Psoas muscle (tissue), 8 donors: ENCODE results near the gene FMO3. TPM values are rescaled to one million over a fixed set of nuclear protein-coding genes. Genes with fewer than 3 reads are reported as not detected.

Experiments used
- ATAC-seq, 4 donors: fragments of 200-7000 bp; cut with Tn5 transposase; one replicate each; pipeline ENCODE4 v1.9.1; 2020; ENCODE audit warnings: moderate library complexity in 3 of 4, mild to moderate bottlenecking in 2 of 4
- DNase-seq, 2 donors: peaks; one replicate each; pipeline ENCODE4 v3.0.0-alpha.2; 2020
- H3K27ac ChIP-seq: fragments of 200-600 bp; one replicate; pipeline ENCODE4 v1.8.0; 2022
- H3K27me3 ChIP-seq, 3 donors: fragments of 200-600 bp in 1 of 3; one replicate each; pipeline versions ENCODE4 v1.6.1 to v1.8.0; 2013 to 2022; ENCODE audit warnings: low read length in 2 of 3, mild to moderate bottlenecking in 2 of 3, moderate library complexity in 1 of 3; ENCODE audit not compliant: insufficient read depth in 3 of 3
- H3K36me3 ChIP-seq, 2 donors: fragments of 200-600 bp in 1 of 2; one replicate each; pipeline versions ENCODE4 v1.6.1 to v1.8.0; 2013 to 2022; ENCODE audit warnings: low read depth in 1 of 2, mild to moderate bottlenecking in 1 of 2, moderate library complexity in 1 of 2; ENCODE audit not compliant: insufficient read depth in 1 of 2
- H3K4me1 ChIP-seq: fragments of 200-600 bp; one replicate; pipeline ENCODE4 v1.8.0; 2022
- H3K4me3 ChIP-seq: fragments of 200-600 bp; one replicate; pipeline ENCODE4 v1.8.0; 2022; ENCODE audit warnings: mild to moderate bottlenecking
- H3K9me3 ChIP-seq: fragments of 200-600 bp; one replicate; pipeline ENCODE4 v1.8.0; 2022
- WGBS, 3 donors: extraction: QIAGEN DNeasy Blood & Tissue Kit; methylation state at CpG; one replicate each; pipeline versions ENCODE4 v1.1.6 to v1.1.7; 2013; 5-methylcytosine and 5-hydroxymethylcytosine counted together
- intact Hi-C, 2 donors: fragments of 100-400 bp; cut with DNase I; formaldehyde crosslinking; loops; one replicate each; pipeline versions ENCODE4 v1.11.0 to v1.14.2; 2022
- polyA plus RNA-seq, 3 donors: library from polyadenylated mRNA; stranded (reverse); fragments of 200-250 nt; gene quantifications; one replicate each; pipeline ENCODE4 v1.2.3, GENCODE V29; 2013
- total RNA-seq, 4 donors: library from RNA; stranded (reverse); fragmentation: NEBNext Ultra II Directional in 2 of 4; extraction: Animal tissue kit (Norgen Biotek cat#: 25700) in 2 of 4; gene quantifications; one replicate each; pipeline versions ENCODE4 v1.2.1 to v1.2.4, GENCODE V29; 2021 to 2023
- TF ChIP-seq, protein P1 (sequence below): fragments of 200-600 bp; IDR thresholded peaks from one replicate; pipeline ENCODE4 v1.8.0; 2022; ENCODE audit warnings: antibody characterized with exemption
- donor health status: healthy with polysubstance abuse.
- donor health status: DM: no; HTN: no; CAD: no; lungs with moderate emphysema.
- donor health status: Bipolar disorder and iron deficiency.
- donor health status: healthy.
- donor health status: DM: yes; HTN: yes; CAD: no.
- donor health status: DM: no; HTN: no; CAD: no.
- donor health status: DM: no; HTN: no; CAD: no.
- donor health status: DM: yes; HTN: yes; CAD: no.

Gene FMO3
- total and polyA plus RNA-seq, 7 donors: 0.48 to 3.6 (median 1.4) TPM

DNA sequence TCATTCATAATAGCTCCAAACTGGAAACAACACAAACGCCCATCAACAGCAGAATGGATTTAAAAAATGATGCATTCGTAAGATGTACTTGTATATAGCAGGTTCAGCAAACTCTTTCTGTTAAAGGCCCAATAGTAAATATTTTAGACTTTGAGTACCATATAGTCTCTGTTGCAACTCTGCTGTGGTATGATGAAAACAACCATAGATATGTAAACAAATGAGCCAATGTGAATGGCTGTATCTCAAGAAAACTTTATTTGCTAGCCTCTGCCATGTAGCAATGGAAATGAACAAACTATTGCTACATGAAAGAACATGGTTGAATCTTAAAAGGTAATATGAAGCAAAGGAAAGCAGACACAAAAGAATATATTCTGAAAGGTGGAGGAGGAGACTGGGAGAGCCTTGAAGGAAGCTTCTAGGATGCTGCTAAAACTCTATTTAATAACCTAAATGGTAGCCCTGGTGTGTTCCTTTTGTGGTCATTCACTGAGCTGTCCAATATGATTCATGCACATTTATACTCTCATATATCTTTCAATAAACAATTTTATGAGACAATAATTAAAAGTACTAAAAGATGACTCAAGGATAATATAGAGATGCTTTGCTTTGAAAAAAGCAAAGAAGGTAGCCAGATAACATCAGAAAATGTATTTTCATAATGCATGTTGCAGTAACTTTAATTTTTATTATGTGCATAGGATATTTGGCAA is 29.1 kb upstream of the FMO3 start:
- Histone ChIP-seq H3K4me1 (no peaks in the 10 kb centered on the region), H3K4me3 (no peak overlapping the region), H3K9me3 (no peaks in the 10 kb centered on the region), H3K27me3 (no peaks in the 10 kb centered on the region), H3K27ac (no peak overlapping the region), H3K36me3 (no peaks in the 10 kb centered on the region)
- DNase-seq (no peak), ATAC-seq (no peak)
- TF ChIP-seq, protein P1, sequence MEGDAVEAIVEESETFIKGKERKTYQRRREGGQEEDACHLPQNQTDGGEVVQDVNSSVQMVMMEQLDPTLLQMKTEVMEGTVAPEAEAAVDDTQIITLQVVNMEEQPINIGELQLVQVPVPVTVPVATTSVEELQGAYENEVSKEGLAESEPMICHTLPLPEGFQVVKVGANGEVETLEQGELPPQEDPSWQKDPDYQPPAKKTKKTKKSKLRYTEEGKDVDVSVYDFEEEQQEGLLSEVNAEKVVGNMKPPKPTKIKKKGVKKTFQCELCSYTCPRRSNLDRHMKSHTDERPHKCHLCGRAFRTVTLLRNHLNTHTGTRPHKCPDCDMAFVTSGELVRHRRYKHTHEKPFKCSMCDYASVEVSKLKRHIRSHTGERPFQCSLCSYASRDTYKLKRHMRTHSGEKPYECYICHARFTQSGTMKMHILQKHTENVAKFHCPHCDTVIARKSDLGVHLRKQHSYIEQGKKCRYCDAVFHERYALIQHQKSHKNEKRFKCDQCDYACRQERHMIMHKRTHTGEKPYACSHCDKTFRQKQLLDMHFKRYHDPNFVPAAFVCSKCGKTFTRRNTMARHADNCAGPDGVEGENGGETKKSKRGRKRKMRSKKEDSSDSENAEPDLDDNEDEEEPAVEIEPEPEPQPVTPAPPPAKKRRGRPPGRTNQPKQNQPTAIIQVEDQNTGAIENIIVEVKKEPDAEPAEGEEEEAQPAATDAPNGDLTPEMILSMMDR: no peak
- WGBS, 3 donors: 73 to 75% (median 75%) methylated on average over 2 of the region's 2 CpGs
- intact Hi-C loops: no loop called here

DNA sequence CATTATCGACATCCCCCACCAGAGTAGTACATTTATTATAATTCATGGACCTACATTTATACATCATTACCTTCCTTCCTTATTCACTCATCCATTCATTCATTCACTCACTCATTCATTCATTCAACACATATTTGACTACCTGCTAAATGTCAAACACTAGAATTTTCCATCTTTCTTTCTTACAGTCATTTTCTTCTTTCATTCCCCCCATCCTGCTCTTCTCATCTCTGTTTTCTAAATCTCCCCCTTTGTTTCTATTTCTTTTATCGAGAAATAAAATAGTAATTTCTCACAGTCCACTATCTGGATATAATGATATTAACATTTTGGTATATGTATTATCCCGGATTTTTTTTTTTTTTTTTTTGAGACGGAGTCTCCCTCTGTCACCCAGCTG is 27.8 kb upstream of the FMO3 start:
- intact Hi-C loops: no loop called here
- 87 to 90% (median 90%) methylated on average over 4 of the region's 4 CpGs for WGBS, 3 donors

DNA sequence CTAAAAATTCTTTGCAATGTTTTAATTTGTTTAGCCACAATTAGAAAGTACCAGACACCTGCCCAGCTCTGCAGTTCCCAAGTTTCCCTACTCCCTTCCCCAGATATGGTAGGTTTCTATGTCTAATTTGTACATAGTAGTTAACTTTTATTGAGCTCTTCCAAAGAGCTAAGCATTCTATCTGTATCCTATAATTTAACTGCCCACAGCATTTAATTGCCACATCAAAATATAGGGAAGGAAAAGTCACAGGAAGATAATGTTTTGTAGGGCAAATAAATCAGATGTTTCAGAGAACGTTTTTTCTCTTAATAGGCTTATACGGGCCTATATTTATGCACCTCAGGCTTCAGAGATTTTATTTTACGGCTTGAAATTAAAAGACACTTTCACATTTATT is 15.7 kb upstream of the FMO3 start:
- Histone ChIP-seq H3K36me3 (no peaks in the 10 kb centered on the region), H3K27ac (no peak overlapping the region), H3K4me1 (no peaks in the 10 kb centered on the region), H3K27me3 (no peaks in the 10 kb centered on the region), H3K4me3 (no peak overlapping the region), H3K9me3 (no peaks in the 10 kb centered on the region)
- intact Hi-C loops: no loop called here
- WGBS, 3 donors: 60 to 79% (median 70%) methylated on average over 3 of the region's 3 CpGs
- no peak for ATAC-seq
- no peak for DNase-seq
- TF ChIP-seq, protein P1: no peak

More for the DNA sequence above, 27.8 kb upstream of the FMO3 start:
- no peak overlapping the region for H3K4me3 ChIP-seq
- no peaks in the 10 kb centered on the region for H3K36me3 ChIP-seq
- no peak for ATAC-seq
- no peaks in the 10 kb centered on the region for H3K9me3 ChIP-seq
- no peak for DNase-seq
- no peak overlapping the region for H3K27ac ChIP-seq
- no peaks in the 10 kb centered on the region for H3K4me1 ChIP-seq
- H3K27me3 ChIP-seq: no peaks in the 10 kb centered on the region
- TF ChIP-seq, protein P1: no peak

DNA sequence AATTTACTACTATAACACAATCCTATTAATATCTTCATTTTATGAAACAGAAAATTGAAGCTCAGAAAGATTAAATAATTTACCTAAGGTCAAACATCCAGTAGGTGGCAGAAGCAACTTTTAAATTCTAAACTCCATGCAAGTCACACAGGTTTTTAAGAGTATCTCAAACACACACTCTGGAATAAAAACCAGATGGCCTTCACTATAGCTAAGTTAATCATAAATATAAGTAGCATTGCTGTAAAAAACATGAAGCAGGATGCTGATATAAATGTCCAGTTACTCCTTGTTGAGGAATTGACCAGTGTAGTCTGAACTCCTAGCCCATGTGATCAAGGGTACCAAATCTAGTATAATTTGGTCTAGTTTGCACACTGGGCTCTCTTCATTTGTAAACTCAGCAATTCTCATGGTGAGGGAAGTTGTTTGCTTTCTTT is 9.4 kb upstream of the FMO3 start:
- H3K9me3 ChIP-seq: no peaks in the 10 kb centered on the region
- TF ChIP-seq, protein P1: peak; percentile 35
- H3K27ac ChIP-seq: peak overlapping the region; percentile 12
- H3K36me3 ChIP-seq: no peaks in the 10 kb centered on the region
- no peaks in the 10 kb centered on the region for H3K4me1 ChIP-seq
- no peak for ATAC-seq
- no peak overlapping the region for H3K4me3 ChIP-seq
- DNase-seq: no peak
- no peaks in the 10 kb centered on the region for H3K27me3 ChIP-seq
- intact Hi-C loops: loop anchor here in 1 of 2 donors (2.0 to 10.0 kb wide), 2 partner anchors 145 to 233 kb away; partner anchors contain the start of gene FMO4

DNA sequence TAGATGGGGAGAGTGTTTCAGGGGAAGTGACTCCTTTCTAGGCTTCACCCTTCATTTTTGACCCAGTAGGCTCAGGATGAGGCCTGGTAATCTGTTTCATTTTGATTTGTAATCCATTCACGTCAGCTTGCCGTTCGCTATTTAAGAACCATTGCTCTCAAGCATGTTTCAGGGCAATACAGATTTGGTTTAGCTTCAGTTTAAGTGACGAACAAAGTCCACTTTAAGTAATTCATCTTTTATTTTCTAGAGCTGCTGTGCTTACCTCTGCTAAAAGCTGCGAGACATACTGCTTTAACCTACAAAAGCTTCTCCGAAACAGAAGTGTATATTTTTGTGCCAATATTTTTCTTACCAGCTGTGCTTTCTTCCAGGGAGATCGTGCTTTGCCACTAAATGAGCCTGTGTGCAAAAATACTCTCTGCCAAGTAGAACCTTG is 8.9 kb upstream of the FMO3 start:
- WGBS, 3 donors: 28 to 49% (median 31%) methylated on average over 7 of the region's 7 CpGs
- Histone ChIP-seq H3K27ac (peak overlapping the region; percentile 12), H3K9me3 (no peaks in the 10 kb centered on the region), H3K4me1 (no peaks in the 10 kb centered on the region), H3K4me3 (no peak overlapping the region), H3K27me3 (no peaks in the 10 kb centered on the region), H3K36me3 (no peaks in the 10 kb centered on the region)
- intact Hi-C loops: loop anchor here in 1 of 2 donors (2.0 to 10.0 kb wide), 2 partner anchors 145 to 233 kb away; partner anchors contain the start of gene FMO4
- DNase-seq (no peak), ATAC-seq (no peak)
- TF ChIP-seq, protein P1: no peak
